IPS-NIHi7 (cell line): ENCODE measurements around the gene KCNIP3.

Experiments used
- DNase-seq: peaks from one replicate; pipeline ENCODE4 v3.0.0; 2012; ENCODE audit warnings: mixed read lengths; ENCODE audit errors: extremely low spot score

The KCNIP3 gene

DNA sequence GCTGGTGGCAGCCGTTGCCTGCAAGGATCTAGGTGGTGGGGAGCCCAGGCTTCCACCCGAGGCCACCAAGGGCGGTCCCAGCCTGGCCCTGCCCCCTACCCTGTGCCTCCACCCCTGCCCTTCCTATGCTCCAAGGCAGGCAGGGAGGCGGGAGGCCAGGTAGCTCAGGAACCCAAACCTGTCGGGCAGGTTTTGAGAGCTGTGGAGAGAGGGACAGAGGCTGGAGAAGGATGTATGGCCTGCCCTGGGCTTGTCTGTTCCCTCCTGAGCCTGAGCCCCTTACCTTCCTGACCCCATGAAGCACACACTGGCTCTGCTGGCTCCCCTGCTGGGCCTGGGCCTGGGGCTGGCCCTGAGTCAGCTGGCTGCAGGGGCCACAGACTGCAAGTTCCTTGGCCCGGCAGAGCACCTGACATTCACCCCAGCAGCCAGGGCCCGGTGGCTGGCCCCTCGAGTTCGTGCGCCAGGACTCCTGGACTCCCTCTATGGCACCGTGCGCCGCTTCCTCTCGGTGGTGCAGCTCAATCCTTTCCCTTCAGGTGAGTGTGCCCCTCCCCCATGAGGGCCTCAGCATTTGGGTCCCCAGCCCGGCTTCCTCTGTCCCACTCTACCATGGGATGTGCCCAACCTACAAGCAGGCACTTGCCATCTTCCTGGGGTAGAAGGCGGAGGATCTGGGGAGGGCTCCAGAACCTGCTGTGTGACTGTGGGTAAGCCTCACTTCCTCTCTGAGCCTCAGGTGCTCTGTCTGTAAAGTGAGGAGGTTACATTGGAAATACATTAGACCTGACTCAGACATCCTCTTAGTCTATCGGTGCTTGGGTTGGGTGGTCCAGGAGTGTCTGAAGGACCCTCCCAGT, 22.6 kb upstream of the KCNIP3 start, which contains the start of gene PROM2:
Gene PROM2 (plus strand): TSS at position 159 of the 860 bp plus-strand sequence. CDS start 137 bp downstream, at position 296.
- peak; percentile 85 for DNase-seq

DNA sequence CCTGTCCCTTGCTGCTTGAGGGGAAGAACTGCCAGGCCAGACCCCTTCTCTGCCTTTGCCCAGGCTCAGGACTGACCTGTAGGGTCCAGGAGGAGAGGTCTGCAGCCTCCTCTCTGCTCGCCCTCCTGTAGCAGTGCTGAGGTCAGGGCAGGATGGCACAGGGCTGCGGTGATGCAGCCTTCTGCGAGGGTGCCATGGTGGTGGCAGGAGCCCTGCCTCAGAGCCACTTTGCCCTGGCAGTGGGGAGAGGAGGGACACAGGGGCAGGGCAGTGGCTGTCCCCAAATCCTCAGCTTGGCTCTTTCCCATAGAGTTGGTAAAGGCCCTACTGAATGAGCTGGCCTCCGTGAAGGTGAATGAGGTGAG, 22.0 kb upstream of the KCNIP3 start:
- no peak for DNase-seq

DNA sequence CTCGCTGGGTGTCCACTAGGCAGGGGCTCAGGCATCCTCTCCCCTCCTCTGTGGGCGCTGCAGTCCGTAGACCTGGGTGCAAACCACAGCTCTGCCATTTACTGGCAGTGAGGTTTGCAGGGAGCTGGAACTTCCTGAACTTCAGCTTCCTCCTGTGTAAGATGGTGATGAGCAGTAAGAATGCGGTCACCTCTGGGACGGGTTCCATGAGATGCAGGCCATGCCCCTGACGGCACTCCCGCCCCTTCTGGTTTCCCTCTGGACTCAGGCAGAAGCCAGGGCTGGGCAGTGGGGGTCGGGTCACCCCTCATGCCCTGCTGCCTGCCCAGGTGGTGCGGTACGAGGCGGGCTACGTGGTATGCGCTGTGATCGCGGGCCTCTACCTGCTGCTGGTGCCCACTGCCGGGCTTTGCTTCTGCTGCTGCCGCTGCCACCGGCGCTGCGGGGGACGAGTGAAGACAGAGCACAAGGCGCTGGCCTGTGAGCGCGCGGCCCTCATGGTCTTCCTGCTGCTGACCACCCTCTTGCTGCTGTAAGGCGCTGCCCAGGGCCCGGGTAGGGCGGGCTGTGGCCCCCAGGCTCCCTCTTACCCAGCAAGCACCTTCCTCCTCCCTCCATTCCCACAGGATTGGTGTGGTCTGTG, 21.4 kb upstream of the KCNIP3 start:
- DNase-seq, result no peak

DNA sequence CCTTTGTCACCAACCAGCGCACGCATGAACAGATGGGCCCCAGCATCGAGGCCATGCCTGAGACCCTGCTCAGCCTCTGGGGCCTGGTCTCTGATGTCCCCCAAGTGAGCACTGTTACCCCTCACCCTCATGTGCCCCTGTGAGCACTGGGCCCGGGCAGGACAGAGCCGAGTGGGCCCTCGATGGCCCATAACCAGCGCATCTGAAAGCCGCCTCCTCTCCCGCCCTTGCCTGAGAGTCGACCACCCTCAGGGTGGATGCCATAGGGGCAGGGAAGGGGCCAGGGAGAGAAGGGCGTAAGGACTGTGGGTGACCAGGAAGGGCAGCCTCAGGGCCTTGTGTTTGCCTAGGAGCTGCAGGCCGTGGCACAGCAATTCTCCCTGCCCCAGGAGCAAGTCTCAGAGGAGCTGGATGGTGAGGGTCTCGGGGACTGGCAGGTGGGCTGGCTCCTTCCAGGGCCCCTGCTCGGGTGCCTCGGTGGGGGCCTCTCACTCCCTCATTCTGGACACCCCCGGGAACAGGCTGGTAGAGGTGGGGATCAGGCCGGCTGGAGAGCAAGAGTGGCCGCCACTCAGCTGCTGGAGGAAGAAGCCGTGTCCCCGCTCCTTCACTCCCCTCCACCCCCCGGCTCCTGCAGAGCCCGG, 20.8 kb upstream of the KCNIP3 start:
- DNase-seq, result no peak

DNA sequence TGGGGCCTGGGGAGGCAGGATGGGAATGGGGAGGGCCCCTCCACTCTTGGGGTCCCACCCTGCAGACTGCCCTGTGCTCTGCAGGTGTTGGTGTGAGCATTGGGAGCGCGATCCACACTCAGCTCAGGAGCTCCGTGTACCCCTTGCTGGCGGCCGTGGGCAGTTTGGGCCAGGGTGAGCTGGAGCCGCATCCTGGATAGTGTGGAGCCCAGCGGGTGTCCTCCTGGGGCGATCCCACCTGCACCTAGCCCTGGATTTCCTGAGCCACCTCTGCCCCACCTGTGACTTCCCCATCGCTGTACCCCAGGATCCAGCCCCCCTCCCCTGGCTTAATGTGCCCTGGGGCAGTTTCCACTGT, 20.3 kb upstream of the KCNIP3 start:
- DNase-seq, result no peak

DNA sequence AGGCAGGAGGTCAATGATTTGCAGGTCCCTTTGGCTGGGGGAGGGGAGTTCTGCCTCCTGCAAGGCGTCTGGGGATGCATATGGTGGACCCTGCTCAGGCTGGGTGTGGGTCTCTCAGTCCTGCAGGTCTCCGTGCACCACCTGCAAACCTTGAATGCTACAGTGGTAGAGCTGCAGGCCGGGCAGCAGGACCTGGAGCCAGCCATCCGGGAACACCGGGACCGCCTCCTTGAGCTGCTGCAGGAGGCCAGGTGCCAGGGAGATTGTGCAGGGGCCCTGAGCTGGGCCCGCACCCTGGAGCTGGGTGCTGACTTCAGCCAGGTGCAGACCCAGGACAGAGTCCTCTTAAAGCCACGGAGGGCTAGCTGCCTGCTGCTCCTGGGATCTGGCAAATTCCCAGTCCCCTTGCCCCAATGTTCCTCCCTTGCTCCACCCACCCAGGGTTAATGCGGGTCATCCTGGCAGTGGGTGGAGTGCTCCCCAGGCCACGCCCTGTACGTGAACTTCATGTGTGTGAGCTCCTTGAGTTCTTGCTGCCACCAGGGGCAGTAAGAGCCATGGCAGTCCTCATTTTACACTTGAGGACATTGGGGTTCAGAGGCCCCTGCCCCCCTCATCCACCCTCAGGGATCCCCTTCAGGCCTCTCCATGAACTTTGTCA, 19.8 kb upstream of the KCNIP3 start:
- DNase-seq, result peak; percentile 66

DNA sequence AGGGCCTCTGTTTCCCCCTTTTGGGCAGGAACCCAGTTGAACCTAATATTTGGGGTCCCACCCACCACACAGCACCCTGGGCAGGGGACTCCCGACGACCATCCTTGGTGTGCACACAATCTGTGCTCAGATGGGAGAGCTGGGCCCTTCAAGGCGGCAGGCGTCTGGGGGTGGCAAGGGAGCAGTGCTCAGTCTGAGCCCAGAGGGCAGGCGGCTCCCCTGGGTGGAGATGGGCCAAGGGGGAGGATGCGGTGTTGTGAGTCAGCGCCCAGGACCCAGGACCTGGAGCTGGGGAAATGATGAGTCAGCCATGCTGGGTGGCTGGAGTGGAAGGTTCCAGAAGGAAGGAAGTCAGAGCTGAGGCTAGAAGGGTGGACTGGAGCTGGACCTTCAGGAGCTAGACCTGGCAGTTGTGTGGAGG, 19.1 kb upstream of the KCNIP3 start:
- no peak for DNase-seq

DNA sequence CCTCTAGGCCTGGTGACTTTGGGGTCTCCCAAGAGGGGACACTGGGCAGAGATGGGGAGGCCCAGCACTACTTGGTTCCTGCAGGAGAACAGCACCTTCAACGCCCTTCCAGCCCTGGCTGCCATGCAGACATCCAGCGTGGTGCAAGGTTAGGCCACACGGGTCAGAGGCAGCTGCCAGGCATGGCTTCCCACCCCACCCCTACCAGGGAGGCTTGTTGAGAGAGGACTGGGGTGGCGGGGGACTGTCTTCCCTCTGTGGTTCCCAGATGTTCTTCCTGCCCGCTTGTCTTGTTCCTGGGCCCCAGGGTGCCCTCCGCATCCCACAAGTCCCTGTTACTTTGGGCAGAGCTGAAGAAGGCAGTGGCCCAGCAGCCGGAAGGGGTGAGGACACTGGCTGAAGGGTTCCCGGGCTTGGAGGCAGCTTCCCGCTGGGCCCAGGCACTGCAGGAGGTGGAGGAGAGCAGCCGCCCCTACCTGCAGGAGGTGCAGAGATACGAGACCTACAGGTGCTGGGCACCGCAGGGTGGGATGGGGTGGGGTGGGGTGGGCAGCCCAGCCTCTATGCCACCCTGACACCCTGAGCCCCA, 18.4 kb upstream of the KCNIP3 start:
- DNase-seq, result no peak

DNA sequence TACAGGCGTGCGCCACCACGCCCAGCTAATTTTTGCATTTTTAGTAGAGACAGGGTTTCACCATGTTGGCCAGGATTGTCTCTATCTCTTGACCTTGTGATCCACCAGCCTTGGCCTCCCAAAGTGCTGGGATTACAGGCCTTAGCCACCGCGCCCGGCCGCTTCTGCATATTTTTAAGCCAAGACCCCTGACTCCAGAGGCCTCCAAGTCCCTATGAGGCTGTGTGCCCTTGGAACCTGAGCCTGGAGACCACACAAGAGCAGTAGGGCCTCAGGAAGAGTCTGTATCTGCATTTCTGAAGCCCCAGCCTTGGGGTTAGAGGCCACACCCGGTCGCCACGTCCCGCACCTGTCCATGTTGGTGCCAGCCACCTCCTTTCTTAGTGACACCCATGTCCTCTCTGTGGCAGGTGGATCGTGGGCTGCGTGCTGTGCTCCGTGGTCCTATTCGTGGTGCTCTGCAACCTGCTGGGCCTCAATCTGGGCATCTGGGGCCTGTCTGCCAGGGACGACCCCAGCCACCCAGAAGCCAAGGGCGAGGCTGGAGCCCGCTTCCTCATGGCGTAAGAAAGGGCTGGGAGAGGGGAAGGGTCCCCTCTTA, 17.6 kb upstream of the KCNIP3 start:
- no peak for DNase-seq

DNA sequence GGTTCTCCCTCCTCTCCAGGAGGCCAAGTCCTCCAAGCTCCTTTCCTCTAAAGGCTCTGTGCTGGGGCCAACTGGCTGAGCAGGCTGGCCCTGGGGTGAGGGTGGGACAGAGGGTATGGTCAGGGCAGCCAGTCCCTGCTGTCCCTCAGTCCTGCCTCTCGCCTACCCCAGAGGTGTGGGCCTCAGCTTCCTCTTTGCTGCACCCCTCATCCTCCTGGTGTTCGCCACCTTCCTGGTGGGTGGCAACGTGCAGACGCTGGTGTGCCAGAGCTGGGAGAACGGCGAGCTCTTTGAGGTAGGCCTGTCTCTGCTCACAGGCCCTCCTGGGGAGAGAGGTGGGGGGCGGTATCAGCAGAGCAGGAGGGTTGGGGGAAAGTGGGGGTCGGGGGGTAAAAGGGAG, 16.1 kb upstream of the KCNIP3 start:
- no peak for DNase-seq

DNA sequence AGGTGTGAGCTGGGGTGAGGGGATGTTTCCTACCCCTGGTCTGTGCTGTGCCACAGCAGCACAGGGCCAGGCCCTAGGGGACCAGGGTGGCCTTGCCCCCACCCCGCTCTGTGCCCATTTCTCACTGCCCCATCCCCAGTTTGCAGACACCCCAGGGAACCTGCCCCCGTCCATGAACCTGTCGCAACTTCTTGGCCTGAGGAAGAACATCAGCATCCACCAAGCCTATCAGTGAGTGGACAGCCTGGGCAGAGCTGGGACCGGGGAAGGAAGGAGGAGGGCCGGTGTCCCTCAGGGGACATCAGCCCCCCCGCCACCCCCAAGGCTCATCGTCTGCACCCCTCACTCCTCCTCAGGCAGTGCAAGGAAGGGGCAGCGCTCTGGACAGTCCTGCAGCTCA, 15.4 kb upstream of the KCNIP3 start:
- no peak for DNase-seq

DNA sequence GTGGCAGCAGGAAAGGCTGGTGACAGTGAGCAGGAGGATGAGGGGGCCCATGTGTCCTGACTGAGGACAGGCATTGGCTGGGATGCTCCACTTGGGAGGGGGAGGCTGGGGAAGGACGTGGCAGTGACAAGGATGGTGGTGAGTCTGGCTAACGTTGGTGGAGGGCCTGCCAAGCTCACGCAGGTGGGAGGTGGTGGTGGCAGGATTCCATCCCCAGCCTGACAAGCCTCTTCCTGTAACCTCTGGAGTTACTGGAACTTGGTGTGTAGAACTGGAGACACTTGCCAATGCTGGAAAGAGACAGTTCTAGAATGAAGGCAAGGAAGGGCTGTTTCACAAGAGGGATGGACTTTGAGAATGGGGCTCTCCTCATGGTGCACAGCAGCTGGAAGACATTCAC, 14.7 kb upstream of the KCNIP3 start:
- no peak for DNase-seq

DNA sequence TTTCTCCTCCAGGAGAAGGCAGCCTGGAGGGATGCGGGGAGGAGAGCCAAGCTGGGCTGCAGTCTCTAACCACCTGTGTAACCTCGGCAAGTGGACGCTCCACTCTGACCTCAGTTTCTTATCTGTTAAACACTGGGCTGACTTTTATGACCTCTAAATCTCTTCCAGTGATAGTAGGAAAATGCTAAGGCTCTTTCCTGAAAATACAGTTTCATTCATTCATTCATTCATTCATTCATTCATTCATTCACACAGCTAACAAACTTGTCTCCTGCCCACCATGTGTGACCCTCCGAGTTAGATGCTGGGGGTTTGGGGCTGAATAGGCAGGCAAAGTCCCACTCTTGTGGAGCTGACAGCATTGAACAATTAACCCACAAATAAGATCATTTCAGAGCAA, 13.6 kb upstream of the KCNIP3 start:
- no peak for DNase-seq

DNA sequence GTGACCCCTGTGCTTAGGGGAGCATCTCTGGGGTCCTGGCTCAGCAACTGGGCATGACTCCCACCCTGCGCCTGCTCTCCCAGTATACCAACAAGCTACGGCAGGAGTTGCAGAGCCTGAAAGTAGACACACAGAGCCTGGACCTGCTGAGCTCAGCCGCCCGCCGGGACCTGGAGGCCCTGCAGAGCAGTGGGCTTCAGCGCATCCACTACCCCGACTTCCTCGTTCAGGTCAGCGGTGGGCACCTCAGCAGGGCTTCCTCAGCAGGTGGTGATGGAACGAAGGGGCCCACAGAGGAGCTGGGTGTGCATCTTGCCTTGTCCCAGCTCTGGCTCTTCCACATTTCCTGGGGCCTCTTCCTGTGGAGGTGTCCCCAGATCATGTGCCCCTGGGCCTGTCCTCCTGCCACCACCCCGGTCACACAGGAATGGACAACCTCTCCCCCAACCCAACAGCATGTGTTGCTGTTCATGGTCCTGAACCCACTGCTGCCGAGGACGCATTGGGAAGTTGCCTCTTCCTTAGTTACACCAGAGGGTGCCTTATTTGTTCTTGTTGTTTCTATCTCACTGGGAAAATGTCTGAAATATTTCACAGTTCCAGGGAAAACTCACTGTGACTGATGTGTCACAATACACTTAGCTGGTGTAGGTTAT, 12.1 kb upstream of the KCNIP3 start:
- peak; percentile 57 for DNase-seq

DNA sequence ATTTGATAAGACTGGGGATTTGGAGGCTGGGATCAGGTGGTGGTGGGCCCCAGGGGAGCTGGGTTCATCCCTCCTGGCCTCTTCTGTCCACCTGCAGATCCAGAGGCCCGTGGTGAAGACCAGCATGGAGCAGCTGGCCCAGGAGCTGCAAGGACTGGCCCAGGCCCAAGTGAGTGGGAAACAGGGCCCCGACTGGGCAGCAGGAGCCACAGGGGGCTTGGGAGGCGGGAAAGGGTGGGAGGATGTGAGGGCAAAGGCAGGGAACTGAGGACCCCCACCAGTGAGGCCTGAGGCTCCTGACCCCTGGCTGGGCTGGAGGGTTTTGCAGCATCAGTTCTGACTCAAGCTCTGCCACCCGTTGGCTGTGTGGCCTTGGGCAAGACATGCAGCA, 11.6 kb upstream of the KCNIP3 start:
- DNase-seq, result no peak

DNA sequence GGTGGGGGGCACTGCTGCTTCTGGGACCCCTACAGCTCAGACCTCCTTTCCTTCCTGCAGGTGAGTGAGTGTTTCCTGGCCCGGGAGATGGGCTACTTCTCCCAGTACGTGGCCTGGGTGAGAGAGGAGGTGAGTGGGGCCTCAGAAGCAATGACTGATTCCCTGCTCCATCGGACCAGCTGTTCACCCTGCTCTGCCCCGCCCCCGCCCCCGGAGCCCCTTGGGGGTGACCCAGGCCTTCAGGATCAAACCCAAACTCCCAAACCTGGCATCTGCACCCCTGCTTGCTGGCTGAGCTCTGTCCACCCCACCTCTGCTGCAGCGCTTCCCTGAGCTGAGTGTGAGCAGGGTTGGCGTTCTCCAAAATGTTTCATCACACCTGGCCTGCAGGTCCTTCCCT, 9.8 kb upstream of the KCNIP3 start:
- no peak for DNase-seq

DNA sequence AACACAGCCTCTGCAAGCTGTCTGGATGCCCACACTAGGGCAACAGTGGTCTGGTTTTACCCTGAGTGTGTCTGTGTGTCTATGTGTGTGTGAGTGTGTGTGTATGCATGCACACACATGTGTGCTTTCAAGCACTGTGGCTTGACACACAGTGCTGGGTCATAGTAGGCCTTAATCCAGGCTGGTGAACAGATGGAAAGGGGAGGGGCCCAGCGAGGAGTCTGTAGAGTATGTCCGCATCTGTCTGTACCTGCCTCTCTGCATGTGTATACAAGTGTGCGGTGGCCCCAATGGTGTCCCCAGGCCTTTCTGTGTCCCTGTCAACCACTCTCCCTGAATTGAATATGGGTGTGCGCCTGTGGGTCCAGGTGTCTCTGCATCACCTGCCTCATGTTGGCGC, 9.3 kb upstream of the KCNIP3 start:
- DNase-seq, result no peak

DNA sequence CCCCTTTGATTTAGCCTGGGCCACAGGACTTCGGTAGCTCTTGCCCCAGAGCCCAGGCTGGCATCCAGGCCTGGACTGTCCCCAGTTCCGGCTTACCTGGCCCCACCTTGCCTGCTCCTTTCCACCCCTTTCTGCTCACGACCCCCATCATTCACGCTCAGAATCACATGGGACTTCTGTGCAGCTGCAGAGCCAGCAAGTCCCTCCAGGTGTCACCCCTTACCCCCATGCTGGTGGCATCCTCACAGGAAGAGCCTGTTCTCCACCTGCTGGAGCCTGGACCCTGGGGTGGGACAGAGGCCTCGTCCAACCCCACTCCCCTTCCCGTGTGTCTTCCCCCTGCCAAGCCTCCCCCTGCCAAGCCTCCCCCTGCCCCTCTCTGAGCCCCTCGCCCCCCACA, 7.9 kb upstream of the KCNIP3 start:
- DNase-seq, result peak; percentile 54

DNA sequence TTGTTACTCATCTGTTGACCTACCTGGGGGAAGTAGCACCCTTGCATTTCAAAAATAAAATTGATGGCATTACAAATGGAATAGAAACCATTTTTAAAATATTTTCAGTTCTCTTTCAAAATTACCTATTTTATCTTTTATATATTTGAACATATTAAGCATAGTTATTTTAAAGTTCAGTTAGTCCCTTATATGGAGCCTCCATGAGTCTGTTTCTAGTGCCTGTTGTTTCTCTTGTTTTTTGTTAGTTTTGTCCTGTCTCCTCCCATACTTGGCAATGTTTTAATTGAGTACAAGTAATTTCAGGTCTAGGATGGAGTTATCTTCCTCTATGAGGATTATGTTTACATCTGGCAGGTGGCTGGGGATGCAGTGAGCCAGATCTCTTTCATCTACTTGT, 5.9 kb upstream of the KCNIP3 start:
- DNase-seq, result no peak

DNA sequence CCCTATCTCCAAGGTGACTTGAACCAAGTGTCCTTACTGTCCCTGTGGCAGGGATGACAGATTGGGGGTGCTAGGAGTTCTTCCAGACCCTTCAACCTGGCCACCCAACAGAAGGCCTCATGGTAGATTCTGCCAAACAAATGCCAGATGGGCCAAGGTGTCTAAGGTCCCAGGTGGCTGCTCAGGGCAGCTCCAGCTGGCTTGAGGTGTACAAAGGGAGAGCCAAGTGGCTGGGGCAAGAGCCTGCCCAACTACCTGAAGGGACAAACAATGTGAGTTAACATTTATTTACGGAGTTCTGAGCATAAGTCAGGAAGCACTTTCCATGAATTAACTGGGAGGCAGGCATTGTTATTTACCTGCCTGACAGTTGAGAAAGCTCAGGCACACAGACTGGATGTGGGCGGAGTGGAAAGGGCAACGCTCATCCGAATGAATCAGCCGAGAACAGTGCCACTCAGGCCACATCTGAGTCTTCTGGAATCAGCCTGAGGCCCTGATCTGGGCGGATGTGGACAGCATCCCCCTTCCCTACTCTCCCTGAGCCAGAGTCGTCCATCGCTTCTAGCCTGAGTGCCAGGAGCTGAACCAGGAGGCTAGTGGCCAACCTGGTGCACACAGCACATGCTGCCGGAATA, 4.4 kb upstream of the KCNIP3 start:
- no peak for DNase-seq
